ENCODE results near the gene MBD6.
"Not testable (repeated sequence)": the region's sequence is repeated elsewhere in the genome, so short reads cannot be mapped to it uniquely, and the experiment has no call there.

MBD6 gene

DNA sequence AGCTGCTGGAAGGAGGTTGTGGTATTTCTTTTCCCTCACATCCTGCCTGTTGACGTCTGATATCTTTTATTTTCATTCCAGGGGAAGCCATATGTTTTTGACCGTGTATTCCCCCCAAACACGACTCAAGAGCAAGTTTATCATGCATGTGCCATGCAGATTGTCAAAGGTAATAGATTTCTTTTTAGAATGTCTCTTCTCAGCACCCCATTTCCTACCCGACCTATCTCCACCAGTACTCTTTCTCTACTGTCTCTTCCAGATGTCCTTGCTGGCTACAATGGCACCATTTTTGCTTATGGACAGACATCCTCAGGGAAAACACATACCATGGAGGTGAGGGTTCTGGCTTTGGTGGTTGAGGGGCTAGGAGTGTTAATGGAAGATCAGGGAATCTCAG lies 40.7 kb downstream of the MBD6 start:
- DNase-seq = no peak
- intact Hi-C loops (cut with DNase I) = no loop called here

DNA sequence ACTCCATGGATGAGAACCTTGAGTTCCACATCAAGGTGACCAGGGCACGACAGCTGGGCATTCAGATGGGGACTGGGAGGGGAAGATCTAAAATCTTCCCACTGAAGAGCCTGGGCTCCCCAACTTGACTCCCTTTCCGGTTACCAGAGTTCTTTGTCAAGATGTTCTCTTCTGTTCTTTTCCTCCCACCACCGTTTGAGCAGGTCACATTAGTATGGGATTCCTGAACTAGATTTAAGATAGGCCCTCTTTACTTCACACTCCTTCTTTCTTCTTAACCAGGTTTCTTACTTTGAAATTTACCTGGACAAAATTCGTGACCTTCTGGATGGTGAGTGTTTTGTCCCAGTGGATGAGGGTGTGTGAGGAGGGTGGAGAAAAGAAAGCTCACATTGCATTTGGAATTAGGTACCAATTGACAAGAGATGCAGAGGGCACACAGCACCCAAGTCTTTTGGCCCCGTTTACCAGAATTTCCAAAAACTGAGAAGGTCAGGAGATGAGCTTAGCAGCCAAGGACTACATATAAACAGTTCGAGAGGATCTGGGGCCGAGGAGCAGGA lies 41.6 kb downstream of the MBD6 start:
- intact Hi-C loops (cut with DNase I) = no loop called here
- DNase-seq = no peak

DNA sequence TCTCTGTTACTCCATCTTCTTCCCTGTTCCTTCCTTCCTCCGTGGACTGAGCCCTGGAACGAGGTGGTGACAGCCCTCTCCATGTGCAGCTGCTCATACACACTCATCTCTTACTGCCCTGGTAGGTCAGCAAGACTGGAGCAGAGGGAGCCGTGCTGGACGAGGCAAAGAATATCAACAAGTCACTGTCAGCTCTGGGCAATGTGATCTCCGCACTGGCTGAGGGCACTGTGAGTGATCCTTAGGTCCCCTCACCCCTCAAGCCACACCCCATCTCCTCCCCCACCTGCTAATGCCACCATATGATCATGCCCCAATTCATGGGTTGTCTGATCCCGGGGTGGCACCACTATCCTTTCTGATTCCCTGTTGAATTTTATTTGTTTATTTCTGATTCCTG lies 46.2 kb downstream of the MBD6 start:
- no peak for DNase-seq
- intact Hi-C loops (cut with DNase I) = no loop called here

DNA sequence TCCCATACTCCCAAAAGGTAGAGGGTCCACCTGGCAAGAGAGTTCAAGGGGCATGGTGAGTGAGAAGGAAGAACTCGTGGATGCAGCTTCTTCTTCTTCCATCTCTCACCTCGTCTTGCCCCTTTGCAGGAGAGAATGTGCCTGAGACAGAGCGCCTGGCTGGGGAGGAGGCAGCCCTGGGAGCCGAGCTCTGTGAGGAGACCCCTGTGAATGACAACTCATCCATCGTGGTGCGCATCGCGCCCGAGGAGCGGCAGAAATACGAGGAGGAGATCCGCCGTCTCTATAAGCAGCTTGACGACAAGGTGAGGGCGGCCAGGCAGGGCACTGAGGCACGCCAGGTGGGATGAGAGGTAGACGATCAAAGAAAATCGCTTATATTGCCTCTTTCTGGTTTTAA lies 47.2 kb downstream of the MBD6 start:
- intact Hi-C loops (cut with DNase I) = no loop called here
- no peak for DNase-seq

DNA sequence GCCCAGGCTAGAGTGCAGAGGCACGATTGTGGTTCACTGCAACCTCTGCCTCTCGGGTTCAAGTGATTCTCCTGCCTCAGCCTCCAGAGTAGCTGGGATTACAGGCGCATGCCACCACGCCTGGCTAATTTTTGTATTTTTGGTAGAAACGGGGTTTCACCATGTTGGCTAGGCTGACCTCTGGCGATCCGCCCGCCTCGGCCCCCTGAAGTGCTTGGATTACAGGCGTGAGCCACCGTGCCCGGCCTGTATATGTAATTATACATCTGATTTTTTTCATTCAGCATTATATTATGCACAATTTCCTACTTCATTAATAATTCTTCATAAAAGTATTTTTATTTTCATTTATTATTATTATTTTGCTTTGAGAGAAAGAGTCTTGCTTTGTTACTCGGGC lies 47.8 kb downstream of the MBD6 start:
- DNase-seq; intact Hi-C loops (cut with DNase I): not testable (repeated sequence)

GRCh38 chr12:57571926-57572762 lies 49.5 kb downstream of the MBD6 start:
- intact Hi-C loops (cut with DNase I) = no loop called here
- DNase-seq = no peak

DNA sequence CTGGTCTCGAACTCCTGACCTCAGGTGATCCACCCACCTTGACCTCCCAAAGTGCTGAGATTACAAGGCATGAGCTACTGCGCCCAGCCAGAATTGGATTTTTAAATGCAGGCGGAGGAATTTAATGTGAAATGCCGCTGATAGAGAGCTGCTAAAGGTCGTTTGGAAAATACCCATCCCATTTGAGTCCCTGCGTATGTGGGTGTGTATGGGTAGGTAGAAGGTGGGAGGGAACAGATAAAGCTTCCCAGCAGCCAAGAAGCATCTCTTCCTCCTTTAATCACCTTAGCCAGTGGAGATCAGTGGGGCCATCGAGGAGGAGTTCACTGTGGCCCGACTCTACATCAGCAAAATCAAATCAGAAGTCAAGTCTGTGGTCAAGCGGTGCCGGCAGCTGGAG lies 52.2 kb downstream of the MBD6 start:
- intact Hi-C loops (cut with DNase I) = no loop called here
- no peak for DNase-seq

DNA sequence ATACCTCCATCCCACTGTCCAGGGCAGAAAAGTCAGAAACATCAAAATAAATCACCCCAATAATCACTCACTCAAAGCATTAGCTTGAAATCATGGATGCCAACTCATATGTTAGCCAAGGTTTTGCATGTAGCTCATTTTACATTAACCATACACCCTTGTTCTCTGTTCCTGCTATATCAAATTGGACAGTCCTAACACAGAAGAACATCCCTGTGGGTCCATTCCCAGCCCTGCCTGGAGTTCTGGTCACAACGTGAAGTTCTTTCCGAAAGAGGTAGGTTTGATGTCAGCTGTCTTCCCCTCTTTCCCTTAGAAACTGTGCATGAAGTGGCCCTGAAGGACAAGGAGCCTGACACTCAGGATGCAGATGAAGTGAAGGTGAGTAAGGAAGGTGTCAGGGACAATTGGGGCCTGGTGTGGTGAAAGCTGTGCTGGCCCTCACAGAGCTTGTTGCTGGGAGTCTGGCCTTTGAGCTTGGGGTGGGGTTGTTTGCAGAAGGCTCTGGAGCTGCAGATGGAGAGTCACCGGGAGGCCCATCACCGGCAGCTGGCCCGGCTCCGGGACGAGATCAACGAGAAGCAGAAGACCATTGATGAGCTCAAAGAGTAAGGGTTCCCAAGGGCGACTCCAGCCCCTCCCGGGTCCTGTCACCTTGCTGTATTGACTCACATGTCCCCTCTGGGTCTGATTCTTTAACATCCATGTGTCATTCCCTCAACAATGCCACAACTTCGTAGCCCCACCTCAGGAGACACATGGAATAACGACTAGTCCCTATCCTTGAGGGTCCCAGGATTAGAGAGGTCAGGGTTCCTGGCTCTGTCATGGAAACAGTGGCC lies 53.4 kb downstream of the MBD6 start:
- intact Hi-C loops (cut with DNase I) = no loop called here
- no peak for DNase-seq

- intact Hi-C loops (cut with DNase I) = no loop called here
Measured at GRCh38 chr12:57576613-57577160, 54.1 kb downstream of the MBD6 start.

GRCh38 chr12:57577981-57578758 lies 55.5 kb downstream of the MBD6 start:
- no peak for DNase-seq
- intact Hi-C loops (cut with DNase I) = no loop called here

More at GRCh38 chr12:57576613-57577160, 54.1 kb downstream of the MBD6 start:
- no peak for DNase-seq

- intact Hi-C loops (cut with DNase I) = no loop called here
- no peak for DNase-seq
Measured at GRCh38 chr12:57579011-57579410, 56.4 kb downstream of the MBD6 start.

Data from posterior cingulate gyrus (tissue), 11 donors.